Pulmonary artery endothelial cell (primary cell): ENCODE data around the gene IGF2BP1. TPM values are rescaled to one million over a fixed set of nuclear protein-coding genes. Genes with fewer than 3 reads are reported as not detected.
"Not testable (repeated sequence)": the region's sequence is repeated elsewhere in the genome, so short reads cannot be mapped to it uniquely, and the experiment has no call there.

ENCODE experiments used
- DNase-seq: peaks from one replicate; pipeline ENCODE4 v3.0.0-alpha.2; 2011; ENCODE audit warnings: low read depth, low spot score
- total RNA-seq: library from RNA; depleted of rRNA; stranded (reverse); fragments of >200 nt; gene quantifications from 2 replicates; pipeline ENCODE4 v1.2.3, GENCODE V29; 2014

IGF2BP1 gene
- total RNA-seq, 1 donor from 2014 or later: 0.40 TPM

GRCh38 chr17:49090878-49091594 lies 93.9 kb downstream of the IGF2BP1 start:
- no peak for DNase-seq

GRCh38 chr17:49093131-49093530 lies 95.9 kb downstream of the IGF2BP1 start:
- DNase-seq: no peak

GRCh38 chr17:49100601-49101000 lies 103.4 kb downstream of the IGF2BP1 start:
- no peak for DNase-seq

GRCh38 chr17:49101054-49101534 lies 103.9 kb downstream of the IGF2BP1 start:
- no peak for DNase-seq

GRCh38 chr17:49103360-49103759 lies 106.2 kb downstream of the IGF2BP1 start:
- not testable (repeated sequence) for DNase-seq

- no peak for DNase-seq
Observed at GRCh38 chr17:49104511-49105074, 107.4 kb downstream of the IGF2BP1 start.

Other genes with a start within 250 kb of the IGF2BP1 start
- not detected in 2 replicates for gene TTLL6, start 180.2 kb upstream of the IGF2BP1 start, total RNA-seq
- 30.4 and 58.9 TPM in 2 replicates for gene CALCOCO2, start 166.3 kb upstream of the IGF2BP1 start, total RNA-seq
- 43.6 and 46.1 TPM in 2 replicates for gene ATP5MC1, start 104.6 kb upstream of the IGF2BP1 start, total RNA-seq
- gene UBE2Z, start 89.0 kb upstream of the IGF2BP1 start, total RNA-seq: 61.5 and 70.7 TPM in 2 replicates
- 140 and 169 TPM in 2 replicates for gene SNF8, start 52.5 kb upstream of the IGF2BP1 start, total RNA-seq
- gene GIP, start 28.8 kb upstream of the IGF2BP1 start, total RNA-seq: not detected in 2 replicates
- gene B4GALNT2, start 135.4 kb downstream of the IGF2BP1 start, total RNA-seq: not detected in 2 replicates
- gene GNGT2, start 213.2 kb downstream of the IGF2BP1 start, total RNA-seq: 0.86 and 1.3 TPM in 2 replicates
- 21.7 and 26.5 TPM in 2 replicates for gene ABI3, start 213.3 kb downstream of the IGF2BP1 start, total RNA-seq
- 0.07 and 0.18 TPM in 2 replicates for gene PHOSPHO1, start 233.4 kb downstream of the IGF2BP1 start, total RNA-seq